HepG2 (cell line): Measurements from ENCODE around the gene CELF2.

Experiments used
- GTF2F1 ChIP-seq: fragments of 150-350 bp; IDR thresholded peaks from 2 replicates; pipeline ENCODE4 v1.6.1; 2014; ENCODE audit warnings: low read length
- JARID2 ChIP-seq: sonication (generic); formaldehyde crosslinking; IDR thresholded peaks from 2 replicates; pipeline ENCODE4 v1.8.1; 2023; ENCODE audit warnings: missing genetic modification reagents, inconsistent platforms; ENCODE audit not compliant: insufficient replicate concordance
- NCOR1 ChIP-seq: fragments of 200-600 bp; sonication (generic); IDR thresholded peaks from 2 replicates; pipeline ENCODE4 v1.7.0; 2017; ENCODE audit warnings: antibody characterized with exemption, low read length, borderline replicate concordance
- RAD51 ChIP-seq: fragments of 450-650 bp; IDR thresholded peaks from 2 replicates; pipeline ENCODE4 v1.6.1; 2016; ENCODE audit warnings: borderline replicate concordance
- TGIF2 ChIP-seq: IDR thresholded peaks from 2 replicates; pipeline ENCODE4 v1.6.1; 2016; ENCODE audit warnings: control low read depth, missing compliant biosample characterization
- TF ChIP-seq, protein P1 (sequence below): sonication (generic); formaldehyde crosslinking; IDR thresholded peaks from 2 replicates; pipeline ENCODE4 v1.4.0; 2020; ENCODE audit warnings: missing genetic modification reagents
- TF ChIP-seq, protein P2 (sequence below): IDR thresholded peaks from 2 replicates; pipeline ENCODE4 v1.6.1; 2016
- TF ChIP-seq, protein P3 (sequence below): IDR thresholded peaks from 2 replicates; pipeline ENCODE4 v1.6.1; 2012; ENCODE audit warnings: inconsistent platforms
- TF ChIP-seq, protein P4 (sequence below): sonication (generic); formaldehyde crosslinking; IDR thresholded peaks from 2 replicates; pipeline ENCODE4 v1.8.0; 2022; ENCODE audit warnings: low read depth, missing genetic modification reagents

DNA sequence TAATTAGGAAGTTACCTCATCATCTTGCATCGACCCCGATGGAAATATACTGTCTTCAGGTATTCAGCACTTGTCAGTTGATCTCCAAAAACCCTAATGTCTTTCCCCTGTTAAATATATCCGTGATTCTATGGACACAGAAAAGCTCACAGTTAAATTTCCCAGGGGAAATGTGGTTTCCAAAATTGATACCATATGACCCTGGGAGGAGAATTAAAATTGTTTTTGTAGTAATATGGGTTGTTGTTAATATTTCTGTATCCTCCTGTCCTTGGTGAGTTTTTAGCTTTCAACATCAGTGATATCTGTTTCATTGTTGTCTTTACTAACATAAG lies 132.1 kb downstream of the CELF2 start:
- TF ChIP-seq RAD51 (no peak), GTF2F1 (no peak), NCOR1 (no peak), TGIF2 (CRISPR knock-in tag) (no peak), JARID2 (no peak)
- TF ChIP-seq, protein P1, sequence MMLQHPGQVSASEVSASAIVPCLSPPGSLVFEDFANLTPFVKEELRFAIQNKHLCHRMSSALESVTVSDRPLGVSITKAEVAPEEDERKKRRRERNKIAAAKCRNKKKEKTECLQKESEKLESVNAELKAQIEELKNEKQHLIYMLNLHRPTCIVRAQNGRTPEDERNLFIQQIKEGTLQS (CRISPR knock-in tag) = no peak
- TF ChIP-seq, protein P2, sequence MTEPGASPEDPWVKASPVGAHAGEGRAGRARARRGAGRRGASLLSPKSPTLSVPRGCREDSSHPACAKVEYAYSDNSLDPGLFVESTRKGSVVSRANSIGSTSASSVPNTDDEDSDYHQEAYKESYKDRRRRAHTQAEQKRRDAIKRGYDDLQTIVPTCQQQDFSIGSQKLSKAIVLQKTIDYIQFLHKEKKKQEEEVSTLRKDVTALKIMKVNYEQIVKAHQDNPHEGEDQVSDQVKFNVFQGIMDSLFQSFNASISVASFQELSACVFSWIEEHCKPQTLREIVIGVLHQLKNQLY (CRISPR knock-in tag) = no peak
- TF ChIP-seq, protein P3, sequence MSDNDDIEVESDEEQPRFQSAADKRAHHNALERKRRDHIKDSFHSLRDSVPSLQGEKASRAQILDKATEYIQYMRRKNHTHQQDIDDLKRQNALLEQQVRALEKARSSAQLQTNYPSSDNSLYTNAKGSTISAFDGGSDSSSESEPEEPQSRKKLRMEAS = no peak
- TF ChIP-seq, protein P4, sequence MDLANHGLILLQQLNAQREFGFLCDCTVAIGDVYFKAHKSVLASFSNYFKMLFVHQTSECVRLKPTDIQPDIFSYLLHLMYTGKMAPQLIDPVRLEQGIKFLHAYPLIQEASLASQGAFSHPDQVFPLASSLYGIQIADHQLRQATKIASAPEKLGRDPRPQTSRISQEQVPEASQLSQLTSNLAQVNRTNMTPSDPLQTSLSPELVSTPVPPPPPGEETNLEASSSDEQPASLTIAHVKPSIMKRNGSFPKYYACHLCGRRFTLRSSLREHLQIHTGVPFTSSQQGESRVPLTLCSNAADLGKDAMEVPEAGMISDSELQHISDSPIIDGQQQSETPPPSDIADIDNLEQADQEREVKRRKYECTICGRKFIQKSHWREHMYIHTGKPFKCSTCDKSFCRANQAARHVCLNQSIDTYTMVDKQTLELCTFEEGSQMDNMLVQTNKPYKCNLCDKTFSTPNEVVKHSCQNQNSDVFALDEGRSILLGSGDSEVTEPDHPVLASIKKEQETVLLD = no peak
